ENCODE data around the gene MICAL1. TPM values are rescaled to one million over a fixed set of nuclear protein-coding genes. Genes with fewer than 3 reads are reported as not detected.

The MICAL1 gene
- polyA plus RNA-seq, 1 donor from 2014 or later = 54.2 TPM

DNA sequence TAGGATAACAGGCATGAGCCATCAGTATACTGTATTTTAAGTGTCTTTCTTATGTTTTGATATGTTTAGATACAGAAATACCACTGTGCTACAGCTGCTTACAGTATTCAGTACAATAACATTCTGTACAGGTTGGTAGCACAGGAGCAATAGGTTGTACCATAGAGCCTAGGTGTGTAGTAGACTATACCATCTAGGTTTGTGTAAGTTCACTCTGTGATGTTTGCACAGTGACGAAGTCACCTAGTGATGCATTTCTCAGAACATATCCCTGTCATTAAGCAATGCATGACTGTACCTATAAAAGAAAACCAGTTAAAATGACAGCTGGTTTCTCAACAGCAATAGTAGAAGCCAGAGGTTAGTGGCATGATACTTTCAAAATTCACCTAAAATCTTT is 30.5 kb upstream of the MICAL1 start:
- no peak overlapping the region for H2AFZ ChIP-seq (ENCODE audit: low read depth, low read length)
- no peak for TF ChIP-seq SMC3 (conservative IDR thresholded peaks at IDR 0.05; ENCODE audit: poor library complexity)
- TF ChIP-seq, protein P1, sequence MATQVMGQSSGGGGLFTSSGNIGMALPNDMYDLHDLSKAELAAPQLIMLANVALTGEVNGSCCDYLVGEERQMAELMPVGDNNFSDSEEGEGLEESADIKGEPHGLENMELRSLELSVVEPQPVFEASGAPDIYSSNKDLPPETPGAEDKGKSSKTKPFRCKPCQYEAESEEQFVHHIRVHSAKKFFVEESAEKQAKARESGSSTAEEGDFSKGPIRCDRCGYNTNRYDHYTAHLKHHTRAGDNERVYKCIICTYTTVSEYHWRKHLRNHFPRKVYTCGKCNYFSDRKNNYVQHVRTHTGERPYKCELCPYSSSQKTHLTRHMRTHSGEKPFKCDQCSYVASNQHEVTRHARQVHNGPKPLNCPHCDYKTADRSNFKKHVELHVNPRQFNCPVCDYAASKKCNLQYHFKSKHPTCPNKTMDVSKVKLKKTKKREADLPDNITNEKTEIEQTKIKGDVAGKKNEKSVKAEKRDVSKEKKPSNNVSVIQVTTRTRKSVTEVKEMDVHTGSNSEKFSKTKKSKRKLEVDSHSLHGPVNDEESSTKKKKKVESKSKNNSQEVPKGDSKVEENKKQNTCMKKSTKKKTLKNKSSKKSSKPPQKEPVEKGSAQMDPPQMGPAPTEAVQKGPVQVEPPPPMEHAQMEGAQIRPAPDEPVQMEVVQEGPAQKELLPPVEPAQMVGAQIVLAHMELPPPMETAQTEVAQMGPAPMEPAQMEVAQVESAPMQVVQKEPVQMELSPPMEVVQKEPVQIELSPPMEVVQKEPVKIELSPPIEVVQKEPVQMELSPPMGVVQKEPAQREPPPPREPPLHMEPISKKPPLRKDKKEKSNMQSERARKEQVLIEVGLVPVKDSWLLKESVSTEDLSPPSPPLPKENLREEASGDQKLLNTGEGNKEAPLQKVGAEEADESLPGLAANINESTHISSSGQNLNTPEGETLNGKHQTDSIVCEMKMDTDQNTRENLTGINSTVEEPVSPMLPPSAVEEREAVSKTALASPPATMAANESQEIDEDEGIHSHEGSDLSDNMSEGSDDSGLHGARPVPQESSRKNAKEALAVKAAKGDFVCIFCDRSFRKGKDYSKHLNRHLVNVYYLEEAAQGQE (IDR thresholded peaks at IDR 0.05; ENCODE audit: borderline replicate concordance) = no peak
- TF ChIP-seq MXI1 (conservative IDR thresholded peaks at IDR 0.05; ENCODE audit: poor library complexity, severe bottlenecking) = no peak
- TF ChIP-seq TAF1 (IDR thresholded peaks at IDR 0.05; ENCODE audit: low read depth) = no peak
- no peak for TF ChIP-seq EP300 (conservative IDR thresholded peaks at IDR 0.05; ENCODE audit: poor library complexity, severe bottlenecking)
- no peak for TF ChIP-seq POLR2AphosphoS5 (IDR thresholded peaks at IDR 0.05)
- TF ChIP-seq, protein P2, sequence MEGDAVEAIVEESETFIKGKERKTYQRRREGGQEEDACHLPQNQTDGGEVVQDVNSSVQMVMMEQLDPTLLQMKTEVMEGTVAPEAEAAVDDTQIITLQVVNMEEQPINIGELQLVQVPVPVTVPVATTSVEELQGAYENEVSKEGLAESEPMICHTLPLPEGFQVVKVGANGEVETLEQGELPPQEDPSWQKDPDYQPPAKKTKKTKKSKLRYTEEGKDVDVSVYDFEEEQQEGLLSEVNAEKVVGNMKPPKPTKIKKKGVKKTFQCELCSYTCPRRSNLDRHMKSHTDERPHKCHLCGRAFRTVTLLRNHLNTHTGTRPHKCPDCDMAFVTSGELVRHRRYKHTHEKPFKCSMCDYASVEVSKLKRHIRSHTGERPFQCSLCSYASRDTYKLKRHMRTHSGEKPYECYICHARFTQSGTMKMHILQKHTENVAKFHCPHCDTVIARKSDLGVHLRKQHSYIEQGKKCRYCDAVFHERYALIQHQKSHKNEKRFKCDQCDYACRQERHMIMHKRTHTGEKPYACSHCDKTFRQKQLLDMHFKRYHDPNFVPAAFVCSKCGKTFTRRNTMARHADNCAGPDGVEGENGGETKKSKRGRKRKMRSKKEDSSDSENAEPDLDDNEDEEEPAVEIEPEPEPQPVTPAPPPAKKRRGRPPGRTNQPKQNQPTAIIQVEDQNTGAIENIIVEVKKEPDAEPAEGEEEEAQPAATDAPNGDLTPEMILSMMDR (IDR thresholded peaks at IDR 0.05; ENCODE audit: poor library complexity, severe bottlenecking) = no peak
- TF ChIP-seq EZH2 (IDR thresholded peaks at IDR 0.05; ENCODE audit: borderline replicate concordance, insufficient read depth, low read length, poor library complexity, severe bottlenecking) = no peak
- TF ChIP-seq RAD21 (conservative IDR thresholded peaks at IDR 0.05) = no peak
- H4K20me1 ChIP-seq (ENCODE audit: insufficient read depth) = no peaks in the 10 kb centered on the region
- no peak overlapping the region for H3K27ac ChIP-seq (ENCODE audit: low read length)
- no peaks in the 10 kb centered on the region for H3K79me2 ChIP-seq (replicated peaks; ENCODE audit: insufficient read depth, low read length)
- no peak overlapping the region for H3K4me2 ChIP-seq (ENCODE audit: low read length)
- no peak overlapping the region for H3K4me3 ChIP-seq (ENCODE audit: low read length)
- H3K9me3 ChIP-seq (ENCODE audit: low read length) = no peaks in the 10 kb centered on the region
- no peaks in the 10 kb centered on the region for H3K9me2 ChIP-seq (ENCODE audit: insufficient read depth, low read length)
- no peak overlapping the region for H3K9ac ChIP-seq (ENCODE audit: low read length)
- no peaks in the 10 kb centered on the region for H3K27me3 ChIP-seq (ENCODE audit: insufficient read depth, low read depth, low read length)
- no peaks in the 10 kb centered on the region for H3K36me3 ChIP-seq (ENCODE audit: insufficient read depth, low read length)
- no peaks in the 10 kb centered on the region for H3F3A ChIP-seq (ENCODE audit: insufficient read depth, low read length, poor library complexity, severe bottlenecking)

DNA sequence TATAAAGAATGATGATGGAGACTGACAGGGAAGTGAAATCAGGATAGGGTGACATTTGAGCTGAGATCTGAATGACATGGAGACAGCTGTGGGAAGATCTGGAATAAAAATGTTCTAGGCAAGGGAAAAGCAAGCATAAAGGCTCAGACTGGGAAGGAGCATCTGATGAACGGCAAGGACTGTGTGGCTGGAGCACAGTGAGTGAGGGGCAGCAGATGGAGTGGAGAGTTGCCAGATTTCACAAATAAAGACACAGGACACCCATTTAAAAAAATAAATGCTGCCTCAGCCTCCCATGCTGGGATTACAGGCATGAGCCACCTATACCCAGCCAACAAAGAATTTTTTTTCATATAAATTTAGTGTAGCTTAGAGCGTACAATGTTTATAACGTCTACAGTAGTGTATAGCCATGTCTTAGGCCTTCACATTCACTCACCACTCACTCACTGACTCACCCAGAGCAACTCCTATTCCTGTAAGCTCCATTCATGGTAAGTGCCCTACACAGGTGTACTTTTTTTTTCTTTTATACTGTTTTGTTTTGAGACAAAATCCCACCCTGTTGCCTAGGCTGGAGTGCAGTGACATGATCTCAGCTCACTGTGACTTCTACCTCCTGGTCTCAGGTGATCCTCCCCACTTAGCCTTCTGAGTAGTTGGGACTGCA is 29.8 kb upstream of the MICAL1 start:
- H3K9me3 ChIP-seq (ENCODE audit: low read length) = no peaks in the 10 kb centered on the region
- H4K20me1 ChIP-seq (ENCODE audit: insufficient read depth) = no peaks in the 10 kb centered on the region
- no peak overlapping the region for H3K4me3 ChIP-seq (ENCODE audit: low read length)
- H3F3A ChIP-seq (ENCODE audit: insufficient read depth, low read length, poor library complexity, severe bottlenecking) = no peaks in the 10 kb centered on the region
- H3K36me3 ChIP-seq (ENCODE audit: insufficient read depth, low read length) = no peaks in the 10 kb centered on the region
- H2AFZ ChIP-seq (ENCODE audit: low read depth, low read length) = no peak overlapping the region
- no peak overlapping the region for H3K9ac ChIP-seq (ENCODE audit: low read length)
- no peaks in the 10 kb centered on the region for H3K79me2 ChIP-seq (replicated peaks; ENCODE audit: insufficient read depth, low read length)
- H3K27me3 ChIP-seq (ENCODE audit: insufficient read depth, low read depth, low read length) = no peaks in the 10 kb centered on the region
- no peaks in the 10 kb centered on the region for H3K9me2 ChIP-seq (ENCODE audit: insufficient read depth, low read length)
- H3K4me2 ChIP-seq (ENCODE audit: low read length) = no peak overlapping the region
- TF ChIP-seq POLR2AphosphoS5 (IDR thresholded peaks at IDR 0.05) (no peak), EP300 (conservative IDR thresholded peaks at IDR 0.05; ENCODE audit: poor library complexity, severe bottlenecking) (no peak), EZH2 (IDR thresholded peaks at IDR 0.05; ENCODE audit: borderline replicate concordance, insufficient read depth, low read length, poor library complexity, severe bottlenecking) (no peak), MXI1 (conservative IDR thresholded peaks at IDR 0.05; ENCODE audit: poor library complexity, severe bottlenecking) (no peak)
- TF ChIP-seq, protein P2 (IDR thresholded peaks at IDR 0.05; ENCODE audit: poor library complexity, severe bottlenecking) = no peak
- no peak overlapping the region for H3K27ac ChIP-seq (ENCODE audit: low read length)

Measured in neural cell (in vitro differentiated cells).